NCI-H69 (cell line): Measurements from ENCODE around the gene TFPI.
"Not testable (repeated sequence)": the region's sequence is repeated elsewhere in the genome, so short reads cannot be mapped to it uniquely, and the experiment has no call there.

Experiments used
- DNase-seq: peaks from one replicate; lab custom pipeline; 2025; lab: John Stamatoyannopoulos, UW

The TFPI gene

GRCh38 chr2:187528042-187528441 lies 26.2 kb downstream of the TFPI start:
- DNase-seq: peak; percentile 51

DNA sequence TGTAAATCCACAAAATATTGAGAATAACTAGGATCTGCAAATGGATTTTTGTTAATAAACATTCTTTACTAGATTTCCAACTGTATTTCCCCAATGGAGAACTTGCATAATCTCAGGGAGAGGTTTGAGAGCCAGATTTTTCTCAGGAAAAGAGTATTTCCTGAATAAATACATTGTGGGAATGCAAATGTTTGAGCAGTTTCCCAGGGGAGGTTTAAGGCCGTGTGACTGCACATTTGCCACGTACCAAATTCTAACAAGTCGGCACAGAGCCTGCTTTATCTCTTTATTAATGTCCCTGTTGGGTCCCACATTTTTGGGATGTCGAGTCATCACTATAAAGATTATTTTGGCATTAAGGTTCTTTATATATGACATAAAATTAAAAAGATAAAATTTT lies 27.0 kb downstream of the TFPI start:
- peak; percentile 46 for DNase-seq

DNA sequence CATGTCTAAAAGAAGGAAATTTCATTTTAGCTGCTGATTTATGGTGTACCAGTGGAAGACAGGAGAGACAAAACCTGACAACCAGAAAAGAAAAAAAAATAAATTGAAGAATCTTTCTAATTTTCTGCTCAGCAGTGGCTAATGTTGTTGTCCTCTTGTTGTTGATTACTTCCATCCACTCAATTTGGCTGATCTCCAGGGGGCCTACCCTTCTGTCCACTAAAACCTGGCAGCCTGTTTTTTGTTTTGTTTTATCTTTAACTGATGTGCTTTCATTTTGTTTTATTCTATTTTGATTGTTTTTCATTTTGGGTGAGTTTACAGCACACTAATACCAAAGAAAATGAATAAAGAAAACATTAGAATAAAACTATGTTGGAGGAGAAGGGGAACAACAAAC lies 27.4 kb downstream of the TFPI start:
- DNase-seq: peak; percentile 3

GRCh38 chr2:187525163-187525900 lies 28.9 kb downstream of the TFPI start:
- no peak for DNase-seq

- no peak for DNase-seq
Measured at GRCh38 chr2:187523325-187523724, 30.9 kb downstream of the TFPI start.

GRCh38 chr2:187520121-187520624 lies 34.1 kb downstream of the TFPI start:
- DNase-seq: no peak

GRCh38 chr2:187519419-187520120 lies 34.7 kb downstream of the TFPI start:
- DNase-seq: peak; percentile 50

DNA sequence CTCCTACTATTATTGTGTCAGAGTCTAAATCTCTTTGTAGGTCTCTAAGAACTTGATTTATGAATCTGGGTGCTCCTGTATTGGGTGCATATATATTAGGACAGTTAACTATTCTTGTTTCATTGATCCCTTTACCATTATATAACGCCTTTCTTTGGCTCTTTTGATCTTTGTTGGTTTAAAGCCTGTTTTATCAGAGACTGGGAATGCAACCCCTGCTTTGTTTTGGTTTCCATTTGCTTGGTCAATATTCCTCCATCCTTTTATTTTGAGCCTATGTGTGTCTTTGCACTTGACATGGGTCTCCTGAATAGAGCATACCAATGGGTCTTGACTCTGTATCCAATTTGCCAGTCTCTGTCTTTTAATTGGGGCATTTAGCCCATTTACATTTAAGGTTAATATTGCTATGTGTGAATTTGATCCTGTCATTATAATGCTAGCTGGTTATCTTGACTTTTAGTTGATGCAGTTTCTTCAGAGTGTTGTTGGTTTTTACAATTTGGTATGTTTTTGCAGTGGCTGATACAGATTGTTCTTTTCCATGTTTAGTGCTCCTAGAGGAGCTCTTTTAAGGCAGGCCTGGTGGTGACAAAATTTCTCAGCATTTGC lies 36.4 kb downstream of the TFPI start:
- not testable (repeated sequence) for DNase-seq

GRCh38 chr2:187516630-187517510 lies 37.4 kb downstream of the TFPI start:
- not testable (repeated sequence) for DNase-seq

- no peak for DNase-seq
Measured at GRCh38 chr2:187514930-187515329, 39.3 kb downstream of the TFPI start.

DNA sequence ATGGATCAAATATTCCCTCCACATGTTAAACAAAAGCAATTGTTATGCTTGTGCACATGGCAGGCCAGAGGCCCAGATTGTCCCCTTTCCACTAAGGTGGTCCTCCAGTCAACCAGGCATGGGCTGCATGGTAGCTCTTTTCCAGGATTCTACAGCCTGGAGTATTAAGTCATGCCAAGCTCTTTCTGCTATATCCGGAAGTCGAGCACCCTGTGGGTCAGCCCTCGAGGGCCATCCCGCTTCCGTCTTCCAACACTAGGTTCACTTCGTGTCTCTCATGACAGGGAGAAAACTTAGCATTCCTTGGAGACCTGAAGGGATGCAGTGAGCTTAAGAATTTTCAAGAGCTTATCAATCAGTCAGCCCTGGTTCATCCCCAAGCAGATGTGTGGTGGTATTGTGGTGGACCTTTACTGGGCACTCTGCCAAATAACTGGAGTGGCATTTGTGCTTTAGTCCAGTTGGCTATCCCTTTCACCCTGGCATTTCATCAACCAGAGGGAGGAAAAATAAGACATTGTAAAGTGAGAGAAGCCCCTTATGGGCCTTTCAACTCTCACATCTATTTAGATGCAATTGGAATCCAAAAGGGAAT lies 39.9 kb downstream of the TFPI start:
- not testable (repeated sequence) for DNase-seq

DNA sequence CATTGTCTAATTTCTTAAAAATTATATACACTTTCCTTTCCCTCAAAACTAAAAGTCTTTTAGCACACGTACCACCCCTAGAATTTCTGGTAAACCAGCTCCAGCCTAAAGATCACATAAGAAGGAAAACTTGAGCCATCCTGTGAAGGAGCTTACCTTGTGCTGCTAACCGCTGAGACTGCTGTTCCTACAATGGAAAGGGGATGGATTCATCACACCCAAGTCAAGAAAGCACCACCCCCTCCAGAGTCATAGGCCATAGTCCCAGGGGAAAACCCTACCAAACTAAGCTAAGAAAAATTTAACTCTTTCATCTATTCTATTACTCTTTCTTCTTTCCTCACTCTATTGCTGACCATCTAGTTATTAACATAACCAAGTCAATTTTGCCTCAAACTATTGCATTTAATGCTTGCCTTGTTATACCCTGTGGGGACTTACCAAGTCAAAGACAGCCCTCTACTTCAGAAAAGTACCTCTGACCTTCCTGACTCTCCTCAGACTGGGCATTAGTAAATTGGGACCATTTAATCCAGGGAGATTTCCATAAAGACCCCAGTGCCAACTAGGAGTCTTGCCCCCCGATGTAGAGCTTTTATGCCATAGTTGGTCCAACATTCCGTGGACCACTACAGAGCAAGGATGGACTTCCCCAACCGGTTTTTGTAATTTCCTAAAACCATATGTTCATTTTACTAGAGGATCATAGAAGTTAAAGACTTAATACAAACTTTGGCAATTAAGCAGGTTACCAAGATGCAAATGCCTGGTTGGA lies 40.6 kb downstream of the TFPI start:
- not testable (repeated sequence) for DNase-seq

- DNase-seq: no peak
Measured at GRCh38 chr2:187511356-187512315, 42.6 kb downstream of the TFPI start.

GRCh38 chr2:187510419-187511355 lies 43.5 kb downstream of the TFPI start:
- not testable (repeated sequence) for DNase-seq

GRCh38 chr2:187509667-187510417 lies 44.4 kb downstream of the TFPI start:
- no peak for DNase-seq

- DNase-seq: no peak
Measured at GRCh38 chr2:187506416-187506815, 47.8 kb downstream of the TFPI start.

GRCh38 chr2:187505065-187505672 lies 49.1 kb downstream of the TFPI start:
- no peak for DNase-seq
